Pulmonary artery endothelial cell (primary cell): Measurements from ENCODE around the gene MBNL1. TPM values are rescaled to one million over a fixed set of nuclear protein-coding genes. Genes with fewer than 3 reads are reported as not detected.

Experiments
- DNase-seq: peaks from one replicate; pipeline ENCODE4 v3.0.0-alpha.2; 2011; ENCODE audit warnings: low read depth, low spot score
- total RNA-seq: library from RNA; depleted of rRNA; stranded (reverse); fragments of >200 nt; gene quantifications from 2 replicates; pipeline ENCODE4 v1.2.3, GENCODE V29; 2014

Gene MBNL1, protein sequence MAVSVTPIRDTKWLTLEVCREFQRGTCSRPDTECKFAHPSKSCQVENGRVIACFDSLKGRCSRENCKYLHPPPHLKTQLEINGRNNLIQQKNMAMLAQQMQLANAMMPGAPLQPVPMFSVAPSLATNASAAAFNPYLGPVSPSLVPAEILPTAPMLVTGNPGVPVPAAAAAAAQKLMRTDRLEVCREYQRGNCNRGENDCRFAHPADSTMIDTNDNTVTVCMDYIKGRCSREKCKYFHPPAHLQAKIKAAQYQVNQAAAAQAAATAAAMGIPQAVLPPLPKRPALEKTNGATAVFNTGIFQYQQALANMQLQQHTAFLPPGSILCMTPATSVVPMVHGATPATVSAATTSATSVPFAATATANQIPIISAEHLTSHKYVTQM
- 361 and 452 TPM in 2 replicates for total RNA-seq

DNA sequence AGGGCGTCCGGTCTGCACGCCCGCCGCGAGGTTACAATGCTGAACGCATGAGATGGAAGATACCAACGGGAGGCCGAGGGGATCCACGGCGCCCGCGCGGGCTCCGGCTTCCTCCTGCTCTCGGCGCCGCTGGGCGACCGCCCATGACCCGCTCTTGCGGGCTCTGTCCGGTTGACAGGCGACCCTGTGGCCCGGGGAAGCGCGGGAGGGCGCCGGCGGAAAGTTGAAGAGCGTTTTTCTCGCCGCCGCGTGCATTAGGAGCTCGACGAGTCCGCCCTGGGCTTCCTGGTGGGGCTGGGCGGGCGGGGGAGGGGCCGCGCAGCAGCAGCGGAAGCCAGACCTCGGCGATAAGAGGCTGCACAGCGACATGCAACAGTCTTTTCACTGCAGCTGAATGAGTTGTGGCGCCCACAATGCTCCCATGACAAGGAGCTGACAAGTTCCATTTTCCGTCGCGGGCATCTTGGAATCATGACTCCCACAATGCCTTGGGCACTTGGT is at the start of gene MBNL1:
MBNL1 (plus strand) TSS at position 375 of the 501 bp plus-strand sequence. CDS start 31,265 bp downstream, outside the sequence.
- DNase-seq, result peak; percentile 73

DNA sequence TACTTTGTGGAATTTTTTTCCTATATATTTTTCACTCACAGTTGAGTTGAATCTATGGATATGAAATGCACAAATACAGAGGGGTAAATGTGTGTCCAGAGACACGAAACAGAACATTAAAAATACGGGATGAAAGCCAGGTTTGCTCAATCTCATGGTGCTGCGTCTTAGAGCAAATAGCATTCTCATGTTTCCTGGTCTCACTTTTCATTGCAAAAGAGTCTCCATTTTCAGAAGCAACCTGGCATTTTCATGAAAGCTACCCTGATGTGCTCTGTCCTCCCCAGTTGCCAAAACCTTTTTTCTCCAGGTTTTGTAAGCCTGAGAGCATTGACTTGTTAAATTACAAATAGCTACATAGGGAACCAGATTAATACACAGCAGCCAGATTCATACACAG is 49.5 kb upstream of the MBNL1 start:
- no peak for DNase-seq

DNA sequence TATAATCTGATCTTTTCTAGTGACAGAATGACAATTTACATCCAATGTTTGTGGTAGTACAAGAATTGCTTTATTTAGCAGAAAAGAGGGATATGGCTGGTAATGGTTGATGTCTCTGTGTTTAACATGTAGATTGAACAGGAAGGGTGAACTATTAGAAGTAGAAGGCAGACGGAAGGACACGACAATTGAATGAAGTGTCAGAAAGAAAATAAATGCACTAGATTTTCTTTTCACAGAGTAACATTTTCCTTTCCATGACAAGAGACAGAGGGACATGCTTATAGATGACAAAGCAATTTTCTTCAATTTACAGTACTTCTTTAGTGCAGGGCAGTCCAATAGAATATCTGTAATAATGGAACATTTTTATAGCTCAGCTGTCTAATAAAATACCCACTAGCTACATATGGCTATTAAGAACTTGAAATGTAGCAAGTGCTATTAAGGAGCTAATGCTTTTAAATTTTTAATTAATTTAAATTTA is 48.9 kb upstream of the MBNL1 start:
- DNase-seq, result no peak

DNA sequence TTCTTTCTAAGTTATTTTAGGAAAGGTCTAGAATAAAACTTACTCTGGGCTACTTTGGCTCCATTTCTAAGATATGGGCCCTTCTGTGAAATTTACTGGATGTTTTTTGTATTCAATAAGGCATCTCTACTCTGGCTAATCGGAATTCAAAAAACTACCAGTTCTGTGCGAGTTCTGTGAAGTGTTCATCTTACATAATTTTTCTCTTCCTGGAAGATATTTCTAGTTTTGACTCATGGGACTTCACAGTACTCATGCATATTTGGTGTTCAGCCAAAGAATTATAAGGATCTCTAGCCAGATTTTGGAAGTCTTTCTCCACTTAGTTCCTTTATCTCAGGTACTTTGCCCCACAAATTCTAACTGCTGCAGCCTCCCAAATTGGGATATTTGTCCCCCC is 46.4 kb upstream of the MBNL1 start:
- DNase-seq, result no peak

DNA sequence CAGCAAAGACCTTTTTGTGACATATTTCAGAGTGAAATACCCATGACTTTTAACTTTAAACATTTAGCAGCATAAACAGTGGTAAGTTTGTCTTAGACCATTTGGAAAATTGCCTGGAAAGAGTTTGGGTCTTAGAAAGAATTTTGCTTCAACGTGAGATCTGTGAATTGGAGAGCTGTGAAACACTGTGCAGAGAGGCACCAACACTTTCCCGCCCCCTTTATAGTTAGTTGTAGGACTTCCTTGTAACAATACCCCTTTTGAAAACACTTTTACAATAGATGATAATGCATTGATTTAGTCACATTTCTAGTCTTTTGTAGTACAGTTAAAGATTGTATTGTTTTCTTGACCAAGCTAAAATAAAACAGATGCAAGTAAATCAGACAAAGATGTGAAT is 43.5 kb upstream of the MBNL1 start:
- no peak for DNase-seq

DNA sequence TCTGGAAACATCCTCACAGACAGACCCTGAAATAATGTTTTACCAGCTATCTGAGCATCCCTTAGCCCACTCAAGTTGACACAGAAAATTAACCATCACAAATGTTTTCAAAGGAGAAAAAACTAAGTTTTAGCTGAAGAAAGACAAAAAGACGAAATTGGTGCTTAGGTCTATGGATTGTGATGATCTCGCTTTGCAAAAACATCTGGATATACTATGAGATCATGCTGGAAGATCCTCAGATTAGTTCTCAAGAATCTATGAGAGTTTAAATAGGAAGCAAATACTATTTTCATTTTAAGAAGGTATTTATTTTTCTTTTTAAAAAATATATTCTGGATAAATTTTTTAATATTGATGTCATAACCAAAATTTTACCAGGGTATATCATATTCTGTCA is 42.6 kb upstream of the MBNL1 start:
- no peak for DNase-seq

DNA sequence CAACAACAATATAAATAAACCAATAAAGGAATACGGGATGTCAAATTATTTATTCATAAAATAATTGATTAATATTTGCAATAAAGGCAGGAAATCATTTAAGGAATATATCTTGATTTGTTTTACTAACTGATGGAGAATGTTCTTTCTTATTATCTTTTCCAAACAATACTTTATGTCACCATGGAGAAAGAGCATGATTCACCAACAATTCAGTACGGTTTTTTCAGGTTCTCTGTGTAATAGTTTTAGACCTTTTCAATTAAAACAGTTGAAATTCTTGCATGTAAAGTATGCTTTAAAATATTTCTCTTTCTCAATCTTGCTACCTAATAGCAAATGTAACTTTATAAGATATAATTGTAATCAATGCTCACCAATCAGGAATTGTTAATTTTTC is 41.7 kb upstream of the MBNL1 start:
- no peak for DNase-seq

DNA sequence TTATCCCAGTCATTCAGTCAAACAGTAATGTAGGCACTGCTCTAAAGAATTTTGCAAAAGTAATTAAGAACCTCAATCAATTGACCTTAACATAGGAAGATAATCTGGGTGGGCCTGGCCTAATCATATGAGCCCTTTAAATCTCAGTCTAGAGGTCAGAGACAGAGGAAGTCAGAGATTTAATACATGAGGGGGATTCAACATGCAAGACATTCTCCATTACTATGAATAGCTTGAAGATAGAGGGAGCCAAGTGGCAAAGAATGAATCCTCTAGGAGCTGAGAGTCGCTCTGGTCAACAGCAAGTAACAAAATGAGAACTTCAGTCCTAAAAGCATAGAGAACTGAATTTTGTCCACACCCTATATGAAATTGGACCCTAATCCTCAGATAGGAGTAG is 39.0 kb upstream of the MBNL1 start:
- DNase-seq, result no peak

DNA sequence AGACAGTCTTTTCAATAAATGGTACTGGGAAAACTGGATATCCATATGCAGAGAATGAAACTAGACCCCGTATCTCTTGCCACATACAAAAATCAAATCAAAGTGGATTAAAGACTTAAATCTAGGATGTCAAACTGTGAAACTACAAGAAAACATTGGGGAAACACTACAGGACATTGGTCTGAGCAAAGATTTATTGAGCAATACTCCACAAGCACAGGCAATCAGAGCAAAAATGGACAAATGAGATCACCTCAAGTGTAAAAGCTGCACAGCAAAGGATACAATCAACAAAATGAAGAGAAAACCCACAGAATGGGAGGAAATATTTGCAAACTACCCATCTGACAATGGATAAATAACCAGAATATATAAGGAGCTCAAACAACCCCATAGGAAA is 38.4 kb upstream of the MBNL1 start:
- DNase-seq, result no peak

DNA sequence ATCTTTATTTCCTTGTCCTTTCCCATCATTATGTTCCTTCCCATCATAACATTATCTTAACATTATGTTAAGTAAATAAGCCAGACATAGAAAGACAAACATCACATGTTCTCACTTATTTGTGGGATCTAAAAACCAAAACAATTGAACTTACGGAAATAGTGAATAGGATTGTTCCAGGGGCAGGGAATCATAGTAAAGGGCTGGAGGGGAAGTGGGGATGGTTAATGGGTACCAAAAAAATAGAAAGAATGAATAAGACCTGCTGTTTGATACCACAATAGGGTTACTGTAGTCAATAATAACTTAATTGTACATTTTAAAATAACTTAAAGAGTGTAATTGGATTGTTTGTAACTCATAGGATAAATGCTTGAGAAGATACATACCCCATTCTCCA is 36.7 kb upstream of the MBNL1 start:
- DNase-seq, result no peak

DNA sequence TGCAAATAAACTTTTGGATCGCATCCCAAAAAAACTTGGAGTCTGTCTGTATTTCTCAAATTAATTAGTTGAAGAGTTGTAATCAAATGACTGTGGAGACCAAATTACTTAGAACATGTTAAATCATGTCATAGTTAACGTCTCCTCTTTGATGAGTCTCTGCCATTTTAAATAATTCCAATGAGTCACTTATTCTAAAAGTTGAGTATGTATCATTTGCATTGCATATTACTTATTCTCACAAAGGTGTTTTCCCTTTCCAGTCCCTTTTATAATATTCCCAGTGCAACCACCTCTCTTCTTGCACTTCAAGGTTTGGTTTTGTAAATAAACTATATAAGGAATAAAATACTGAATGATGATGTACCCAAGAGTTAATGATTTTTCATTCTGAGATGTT is 36.0 kb upstream of the MBNL1 start:
- DNase-seq, result no peak

DNA sequence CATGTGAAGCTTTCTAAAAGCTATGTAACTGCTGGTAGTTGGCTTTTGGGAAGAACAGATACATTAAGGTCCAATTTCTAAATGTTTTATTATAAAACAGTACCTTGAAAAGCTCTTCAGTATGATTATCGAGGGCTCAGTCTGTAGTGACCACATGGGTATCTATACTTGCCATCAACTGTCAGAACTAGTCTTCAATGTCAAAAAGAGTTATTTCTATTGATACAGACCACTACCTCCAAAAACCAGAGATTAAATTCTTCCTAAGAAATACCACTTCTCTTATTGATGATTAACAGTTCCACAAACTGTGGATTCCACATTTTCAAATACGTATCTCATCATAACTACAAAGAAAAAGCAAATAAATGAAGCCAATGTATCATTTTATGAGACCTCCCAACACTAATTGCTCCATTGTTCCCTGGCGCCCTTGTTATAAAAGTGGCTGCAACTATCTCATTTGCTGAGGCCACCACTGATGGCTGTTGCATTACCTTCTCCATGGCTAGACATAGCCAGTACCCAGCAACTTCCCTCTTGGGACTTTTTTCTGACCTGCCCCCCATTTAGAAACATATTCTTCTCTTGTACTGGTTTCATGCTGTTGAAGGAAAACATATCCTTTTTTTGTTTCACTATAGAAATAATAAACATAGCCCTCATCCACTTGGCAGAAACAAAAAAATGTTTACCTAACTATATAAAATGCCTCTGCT is 33.9 kb upstream of the MBNL1 start:
- no peak for DNase-seq

DNA sequence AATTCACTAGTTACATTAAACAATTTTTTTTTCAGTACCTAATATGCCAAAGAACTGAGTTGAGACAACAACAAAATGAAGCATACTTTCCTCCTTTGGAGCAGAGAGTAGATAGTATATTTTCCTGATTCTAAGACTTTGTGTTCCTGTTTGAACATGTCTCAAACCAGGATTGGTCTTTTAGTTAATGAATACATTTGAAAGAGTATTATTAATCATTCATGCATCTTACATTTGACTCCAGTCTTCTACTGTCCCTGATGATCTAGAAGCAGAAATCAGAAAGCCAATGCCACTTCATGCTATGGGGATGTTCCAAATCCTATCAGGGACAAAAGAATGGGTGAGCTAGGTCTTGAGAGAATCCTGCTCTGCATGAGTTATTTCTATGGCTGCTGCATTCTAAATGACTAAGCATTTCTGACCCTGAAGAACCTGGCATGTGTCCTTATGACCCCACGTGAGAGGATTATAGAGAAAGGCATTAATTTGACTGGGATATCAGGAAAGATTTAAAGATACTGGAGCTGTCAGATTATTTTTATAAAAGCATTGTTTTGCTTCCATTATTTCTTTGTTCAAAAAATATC is 32.9 kb upstream of the MBNL1 start:
- no peak for DNase-seq

DNA sequence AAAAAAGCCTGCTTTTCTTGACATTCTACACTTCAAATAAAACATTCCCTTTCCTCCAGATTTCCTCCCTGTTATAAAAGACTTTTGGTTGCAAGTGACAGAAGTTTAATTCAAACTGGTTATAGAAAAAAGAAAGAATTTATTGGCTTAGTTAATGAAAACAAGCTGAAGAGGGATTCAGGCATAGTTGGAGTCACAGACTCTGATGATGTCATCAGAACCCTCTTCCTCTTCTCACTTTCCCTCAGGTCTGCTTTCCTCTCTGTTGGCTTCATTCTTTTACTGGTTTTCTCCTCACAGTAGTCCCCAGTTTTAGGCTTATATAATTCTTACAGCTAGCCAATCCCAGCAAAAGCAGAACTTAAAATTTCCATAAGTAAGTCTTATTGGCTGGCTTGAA is 32.0 kb upstream of the MBNL1 start:
- no peak for DNase-seq

DNA sequence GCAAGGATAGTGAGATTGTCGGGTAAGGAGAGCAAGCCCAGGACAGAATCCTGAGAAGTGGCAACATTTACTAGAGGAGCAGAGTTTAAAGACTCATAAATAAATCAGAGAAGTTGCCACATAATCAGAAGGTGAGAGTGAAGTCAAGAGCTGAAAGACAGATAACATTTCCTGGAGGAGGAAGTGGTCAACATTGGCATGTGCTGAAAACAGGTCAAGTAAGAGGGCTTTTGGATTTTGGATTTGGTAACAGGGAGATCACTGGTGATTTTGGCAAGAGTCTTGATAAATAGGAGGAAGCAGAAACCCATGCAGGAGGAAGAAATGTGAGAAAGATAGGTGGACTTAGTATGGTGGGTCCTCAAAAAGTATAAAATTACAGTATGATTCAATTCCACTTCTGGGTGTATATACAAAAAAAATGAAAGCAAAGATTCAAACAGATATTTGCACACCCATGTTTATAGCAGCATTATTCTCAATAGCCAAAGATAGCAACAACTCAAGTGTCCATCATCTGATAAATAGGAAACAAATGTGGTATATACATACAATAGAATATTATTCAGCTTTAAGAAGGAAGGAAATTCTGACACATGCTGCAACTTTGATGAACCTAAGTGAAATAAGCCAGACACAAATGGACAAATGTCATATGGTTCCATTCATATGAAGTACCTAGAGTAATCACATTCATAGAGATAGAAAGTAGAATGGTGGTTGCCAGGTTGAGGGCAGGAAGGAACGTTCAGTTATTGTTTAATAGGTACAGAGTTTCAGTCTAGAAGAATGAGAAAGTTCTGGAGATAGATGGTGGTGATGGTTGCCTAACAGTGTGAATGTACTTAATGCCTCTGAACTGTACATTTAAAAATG is 27.3 kb upstream of the MBNL1 start:
- DNase-seq, result peak; percentile 2

DNA sequence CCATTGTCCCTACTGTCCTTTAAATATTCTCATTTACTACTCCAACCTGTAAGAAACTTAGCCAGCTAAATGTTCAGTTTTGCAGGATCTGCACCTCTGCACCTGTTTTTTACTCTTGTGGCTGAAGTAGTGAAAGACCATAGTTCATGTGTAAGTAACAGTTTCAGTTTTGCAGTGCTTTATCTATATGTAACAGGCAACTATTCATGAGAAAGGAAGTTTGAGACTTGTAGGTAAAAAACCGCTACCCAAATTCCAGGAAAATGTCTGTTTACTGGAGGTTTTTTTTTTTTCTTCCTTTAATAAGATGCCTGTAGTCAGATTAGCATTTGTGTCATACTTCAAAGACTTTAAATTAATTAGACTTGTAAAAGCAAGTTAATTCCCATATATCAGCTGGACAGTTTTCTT is 25.4 kb upstream of the MBNL1 start:
- no peak for DNase-seq

DNA sequence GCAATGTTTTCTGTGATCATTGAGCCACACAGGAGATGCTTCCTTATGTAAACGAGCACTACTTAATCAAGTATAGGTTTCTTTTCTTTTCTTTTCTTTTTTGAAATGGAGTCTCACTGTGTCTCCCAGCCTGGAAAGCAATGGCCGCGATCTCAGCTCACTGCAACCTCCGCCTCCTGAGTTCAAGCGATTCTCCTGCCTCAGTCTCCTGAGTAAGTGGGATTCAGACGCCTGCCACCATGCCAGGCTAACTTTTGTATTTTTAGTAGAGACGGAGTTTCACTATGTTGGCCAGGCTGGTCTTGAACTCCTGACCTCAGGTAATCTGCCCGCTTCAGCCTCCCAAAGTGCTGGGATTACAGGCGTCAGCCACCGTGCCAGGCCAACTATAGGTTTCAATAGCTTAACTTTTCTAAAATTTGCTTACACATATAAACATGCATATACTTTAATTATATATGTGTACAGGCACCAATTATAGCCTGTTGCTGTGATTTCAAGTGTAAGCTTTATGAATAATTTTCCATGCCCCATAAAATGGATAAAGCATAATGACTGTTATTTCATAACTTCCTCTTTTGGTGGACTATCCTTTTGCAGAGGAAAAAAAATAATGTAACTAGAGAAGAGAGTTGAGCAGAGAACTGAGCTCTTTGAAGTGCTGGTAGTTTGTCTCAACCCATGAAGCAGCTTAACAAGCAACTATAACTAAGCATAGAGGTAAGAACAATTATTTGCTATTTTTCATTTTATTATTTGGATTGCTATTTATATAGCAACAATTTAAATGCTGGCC is 24.8 kb upstream of the MBNL1 start:
- no peak for DNase-seq

DNA sequence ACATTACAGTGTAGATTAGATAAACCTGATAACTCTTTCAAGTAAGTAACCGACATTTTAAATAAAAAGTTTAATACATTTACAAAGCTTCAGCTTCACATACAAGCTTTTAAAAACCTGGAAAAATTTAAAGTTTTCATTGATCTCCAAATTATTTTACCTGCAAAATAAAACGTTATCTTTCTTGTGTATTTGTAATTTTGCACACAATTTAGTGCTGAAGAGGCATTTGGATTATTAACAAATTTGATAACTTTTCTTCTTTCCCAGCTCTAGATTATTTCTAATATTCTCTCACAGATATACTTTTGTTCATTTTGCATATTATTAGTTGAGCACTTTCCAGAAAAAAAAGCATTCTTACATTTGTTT is 24.2 kb upstream of the MBNL1 start:
- DNase-seq, result no peak

DNA sequence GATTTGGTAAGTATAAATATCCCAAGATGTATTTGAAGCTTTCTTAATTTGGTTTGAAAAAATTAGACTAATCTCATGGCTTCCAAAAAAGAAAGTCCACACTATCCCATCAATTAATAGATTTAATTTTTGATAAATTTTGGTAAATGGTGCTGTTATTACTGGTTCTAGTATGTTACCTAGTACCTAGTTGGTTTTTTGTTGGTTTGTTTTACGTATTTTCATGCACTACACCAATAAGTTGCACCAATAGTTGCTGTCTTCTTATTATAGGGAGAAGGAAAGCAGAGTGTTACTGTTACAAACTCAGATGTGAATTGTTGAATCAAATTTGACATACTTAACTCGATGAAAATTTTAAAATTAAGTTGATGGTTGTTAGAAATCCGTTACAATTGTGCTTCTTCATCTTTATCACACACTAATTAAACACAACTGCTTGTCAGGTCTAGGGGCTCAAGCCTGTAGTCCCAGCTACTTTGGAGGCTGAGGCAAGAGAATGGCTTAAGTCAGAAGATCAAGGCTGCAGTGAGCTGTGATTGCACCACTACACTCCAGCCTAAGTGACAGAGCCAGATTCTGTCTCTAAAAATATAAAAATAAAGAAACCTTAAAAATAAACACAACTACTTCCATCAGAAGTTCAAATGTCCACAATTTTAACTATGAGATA is 23.1 kb upstream of the MBNL1 start:
- no peak for DNase-seq

DNA sequence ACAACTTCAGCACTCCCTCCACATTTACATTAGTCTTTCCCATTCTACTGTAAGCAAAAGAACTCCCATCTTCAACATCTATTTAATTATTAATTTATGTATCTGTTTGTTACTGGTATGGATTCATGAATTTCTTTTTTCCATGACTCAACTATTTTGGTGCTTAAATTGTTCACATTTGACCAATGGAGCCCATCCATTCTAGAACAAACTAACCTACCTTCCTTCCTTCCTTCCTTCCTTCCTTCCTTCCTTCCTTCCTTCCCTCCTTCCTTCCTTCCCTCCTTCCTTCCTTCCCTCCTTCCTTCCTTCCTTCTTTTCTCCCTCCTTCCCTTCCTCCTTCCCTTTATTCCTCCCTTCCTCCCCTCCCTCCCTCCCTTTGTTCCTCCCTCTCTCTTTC is 16.8 kb upstream of the MBNL1 start:
- no peak for DNase-seq
